NCI-H82 (cell line): ENCODE data around the gene ZNF804A.
A peak's percentile ranks its signal among the peaks of the same experiment; 100 is the strongest.

ENCODE experiments used
- DNase-seq: peaks from one replicate; lab custom pipeline; 2025; lab: John Stamatoyannopoulos, UW

ZNF804A gene

DNA sequence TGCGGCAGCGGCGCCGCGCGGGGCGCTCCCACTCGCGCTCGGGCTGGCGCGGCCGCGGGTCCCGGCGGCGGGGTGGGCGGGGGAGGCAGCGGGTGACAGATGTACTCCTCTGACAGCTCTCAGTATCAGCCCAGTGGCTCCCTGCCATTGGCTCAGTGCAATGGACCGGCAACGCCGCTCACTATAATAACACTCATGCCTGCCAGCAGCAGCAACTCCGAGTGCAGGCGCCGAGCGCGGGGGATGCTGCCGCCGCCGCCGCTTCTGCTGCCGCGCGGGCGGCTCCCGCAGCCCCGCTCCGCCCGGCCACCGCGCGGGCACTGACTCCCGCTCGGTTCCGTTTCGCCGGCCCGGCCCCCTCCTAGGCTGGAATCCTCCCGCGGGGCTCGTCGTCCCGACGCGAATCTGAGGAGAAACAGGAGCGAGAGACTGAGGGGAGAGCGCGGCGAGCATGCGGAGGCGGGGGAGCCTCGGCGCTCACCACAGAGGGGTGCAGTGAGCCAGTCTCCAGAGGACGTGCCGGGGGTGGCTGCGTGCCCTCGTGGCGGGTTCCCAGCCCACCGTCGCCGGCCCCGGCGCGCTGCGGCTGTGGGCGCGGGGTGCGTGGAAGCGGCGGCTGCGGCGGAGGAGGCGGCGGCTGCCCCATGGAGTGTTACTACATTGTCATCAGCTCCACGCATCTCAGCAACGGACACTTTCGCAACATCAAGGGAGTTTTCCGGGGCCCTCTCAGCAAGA lies at the start of gene ZNF804A:
TSS of gene ZNF804A (plus strand) at position 214 of the 738 bp plus-strand sequence. CDS start at position 645, 431 bp downstream.
- peak; percentile 95 for DNase-seq

DNA sequence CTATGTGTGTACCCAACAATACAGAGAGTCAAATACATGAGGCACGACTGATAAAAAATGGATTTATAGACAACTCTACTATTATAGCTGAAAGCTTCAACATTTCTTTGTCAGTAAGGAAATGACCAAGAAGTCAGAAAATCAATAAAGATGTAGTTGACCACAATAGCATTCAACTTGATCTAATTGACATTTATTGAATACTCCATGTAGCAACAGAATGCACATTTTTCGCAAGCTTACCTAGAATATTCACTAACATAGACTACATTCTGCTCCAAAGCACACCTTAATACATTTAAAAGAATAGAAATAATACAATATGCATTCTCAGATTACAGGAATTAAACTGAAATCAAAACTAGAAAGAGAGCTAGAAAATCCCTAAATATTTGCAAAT lies 49.2 kb upstream of the ZNF804A start:
- DNase-seq = no peak

DNA sequence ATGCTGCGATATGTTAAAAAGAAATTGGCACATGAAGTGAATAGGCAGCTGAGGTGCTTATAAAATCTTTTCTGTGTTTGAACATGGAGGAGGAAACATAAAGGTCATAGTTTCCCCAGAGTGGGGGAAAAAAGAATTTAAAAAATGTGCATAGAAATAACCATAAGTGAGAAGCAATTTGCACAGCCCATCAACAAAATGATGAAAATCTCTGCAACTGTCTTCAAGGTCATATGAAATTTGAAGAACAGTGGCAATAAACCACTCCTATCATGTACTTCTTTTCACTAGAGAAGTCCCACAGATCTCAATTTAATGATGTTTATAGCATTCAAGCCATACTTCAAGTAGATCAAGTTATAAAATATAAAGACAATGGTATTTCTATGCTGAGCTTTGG lies 46.7 kb upstream of the ZNF804A start:
- DNase-seq = no peak

DNA sequence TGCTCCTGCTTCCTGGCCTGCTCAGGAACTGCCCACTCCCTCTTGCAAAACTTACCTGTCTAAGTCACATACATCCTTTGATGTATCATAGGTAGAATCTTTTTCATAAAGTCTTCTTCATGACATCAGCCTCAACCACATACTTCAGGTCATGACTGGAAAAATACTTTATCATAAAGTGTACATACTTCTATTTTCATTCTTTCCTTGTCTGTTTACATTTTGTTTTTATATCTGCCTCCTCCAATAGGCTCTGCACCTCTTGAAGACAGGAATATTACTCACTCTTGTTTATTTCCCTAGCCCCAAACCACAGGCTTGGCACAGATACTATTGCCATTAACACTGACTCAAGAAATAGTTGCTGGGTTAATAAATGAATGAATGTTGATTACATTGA lies 43.6 kb upstream of the ZNF804A start:
- DNase-seq = no peak

DNA sequence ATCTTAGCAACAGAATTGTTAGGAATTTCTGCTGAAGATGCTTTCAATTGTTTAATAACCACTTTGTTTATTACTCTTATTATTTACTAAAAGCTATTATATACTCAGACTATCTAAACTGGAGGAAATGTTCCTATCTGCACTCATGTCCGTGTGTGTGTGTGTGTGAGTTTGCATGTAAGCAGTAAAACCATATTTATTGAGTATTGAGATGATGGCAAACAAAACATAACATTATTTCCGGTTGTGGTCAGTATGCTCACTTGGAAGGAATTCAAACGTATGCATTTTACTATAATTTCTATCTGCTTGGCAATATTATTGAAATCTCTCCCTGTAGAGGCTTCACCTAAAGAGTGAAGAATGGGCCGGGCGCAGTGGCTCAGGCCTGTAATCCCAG lies 43.0 kb upstream of the ZNF804A start:
- DNase-seq = no peak

DNA sequence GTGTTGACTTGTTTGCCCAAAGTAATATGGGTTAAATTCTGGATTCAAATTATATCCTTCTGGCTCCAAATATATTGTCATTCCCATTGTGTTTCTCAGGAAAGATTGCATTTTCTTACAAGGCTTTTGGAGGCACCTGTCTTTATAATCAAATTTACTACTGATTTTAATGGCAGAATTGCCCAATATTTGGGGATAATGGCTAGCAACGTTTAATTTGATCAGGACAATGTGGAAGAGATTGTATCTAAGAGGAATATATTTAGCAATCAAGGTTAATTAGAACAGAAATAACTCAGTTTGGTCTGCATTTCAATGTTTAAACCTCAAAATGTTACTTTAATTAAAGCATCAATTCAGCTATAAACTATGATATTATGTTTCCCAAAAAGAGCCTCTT lies 41.7 kb upstream of the ZNF804A start:
- no peak for DNase-seq

DNA sequence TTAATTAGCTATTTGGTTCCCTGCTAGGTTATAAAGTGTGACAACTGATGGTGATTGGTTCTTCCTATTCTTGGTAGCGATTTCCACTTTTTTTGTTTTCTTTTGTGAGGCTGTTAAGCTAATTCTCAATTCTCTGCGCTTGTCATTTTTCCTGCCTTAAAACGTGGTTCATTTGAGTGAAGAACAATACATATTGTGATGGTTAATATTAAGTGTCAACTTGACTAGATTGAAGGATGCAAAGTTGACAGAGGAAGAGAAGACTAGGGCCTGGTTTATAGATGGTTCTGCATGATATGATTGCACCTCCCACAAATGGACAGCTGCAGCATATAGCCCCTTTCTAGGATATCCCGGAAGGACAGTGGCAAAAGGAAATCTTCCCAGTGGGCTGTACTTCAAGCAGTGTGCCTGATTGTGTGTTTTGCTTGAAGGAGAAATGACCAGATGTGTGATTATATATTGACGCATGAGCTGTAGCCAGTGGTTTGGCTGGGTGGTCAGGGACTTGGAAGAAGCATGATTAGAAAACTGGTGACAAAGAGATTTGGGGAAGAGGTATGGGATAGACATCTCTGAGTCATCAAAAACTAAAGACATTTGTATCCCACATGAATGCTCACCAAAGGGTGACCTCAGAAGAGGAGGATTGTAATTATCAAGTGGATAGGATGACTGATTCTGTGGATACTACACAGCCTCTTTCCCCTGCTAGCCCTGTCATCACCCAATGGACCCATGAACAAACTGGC lies 39.4 kb upstream of the ZNF804A start:
- no peak for DNase-seq

DNA sequence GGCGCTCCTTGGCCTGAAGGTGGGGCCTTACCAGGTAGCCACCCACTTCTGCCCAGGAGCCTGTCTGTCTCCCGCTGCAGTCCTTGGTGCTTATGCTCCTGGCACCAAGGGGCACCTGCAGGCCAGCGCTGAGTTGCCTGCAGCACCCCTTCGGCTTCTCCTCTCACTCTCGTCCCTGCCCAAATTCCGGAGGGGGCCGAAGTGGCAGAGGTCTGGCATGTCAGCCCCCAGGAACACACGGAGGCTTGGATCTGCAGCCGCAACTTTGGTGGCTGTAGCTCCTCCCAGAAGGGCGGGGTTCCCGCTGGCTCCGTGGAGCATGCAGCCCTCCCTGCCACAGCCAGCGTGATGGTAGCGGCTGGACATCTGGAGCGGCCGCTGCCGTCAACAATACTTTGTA lies 37.7 kb upstream of the ZNF804A start:
- no peak for DNase-seq

DNA sequence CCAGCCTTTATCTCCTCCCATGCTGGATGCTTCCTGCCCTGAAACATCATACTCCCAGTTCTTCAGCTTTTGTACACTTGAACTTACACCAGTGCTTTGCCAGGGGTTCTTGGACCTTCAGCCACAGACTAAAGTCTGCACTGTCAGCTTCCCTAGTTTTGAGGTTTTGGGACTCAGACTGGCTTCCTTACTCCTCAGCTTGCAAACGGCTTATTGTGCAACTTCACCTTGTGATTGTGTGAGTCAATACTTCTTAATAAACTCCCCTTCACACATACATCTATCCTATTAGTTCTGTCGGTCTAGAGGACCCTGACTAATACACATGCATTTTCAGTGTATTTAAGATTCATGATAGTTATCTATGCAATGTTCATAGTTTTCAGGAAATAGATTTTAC lies 35.8 kb upstream of the ZNF804A start:
- no peak for DNase-seq

DNA sequence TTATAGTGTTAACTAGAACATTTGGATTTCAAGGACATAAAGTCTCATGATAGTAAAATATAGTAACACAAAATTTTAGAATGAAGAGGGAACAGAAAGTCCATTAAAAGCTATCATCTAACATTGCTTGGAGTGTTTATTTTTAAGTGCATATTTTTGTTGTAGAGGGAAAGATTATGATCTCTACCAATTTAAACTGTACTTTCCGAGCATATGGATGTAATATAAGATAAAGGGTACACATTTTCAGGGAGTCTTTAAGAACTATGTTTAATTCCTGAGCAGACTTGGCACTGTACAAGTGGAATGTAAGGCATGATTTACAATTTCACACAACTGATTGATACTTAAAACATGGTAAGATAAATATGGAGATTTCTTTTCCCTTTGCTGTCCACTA lies 34.2 kb upstream of the ZNF804A start:
- no peak for DNase-seq

DNA sequence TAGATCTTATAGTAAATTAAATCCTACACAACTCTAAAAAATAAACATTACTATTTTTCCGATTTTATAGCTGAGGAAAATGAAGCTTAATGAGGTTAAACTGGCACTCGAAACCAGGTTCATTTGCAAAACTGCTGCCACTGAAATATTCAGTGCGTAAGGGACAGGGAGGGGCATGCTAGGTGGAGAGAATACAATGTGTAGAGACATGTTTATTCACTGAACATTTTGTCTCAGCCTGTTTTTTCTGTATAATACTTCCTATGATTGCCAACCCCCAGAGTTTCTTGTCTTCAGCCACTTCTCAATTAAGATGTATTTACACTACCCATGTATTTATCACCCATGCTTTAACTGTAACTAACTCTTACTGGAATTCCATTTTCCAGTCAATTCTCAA lies 31.6 kb upstream of the ZNF804A start:
- no peak for DNase-seq

DNA sequence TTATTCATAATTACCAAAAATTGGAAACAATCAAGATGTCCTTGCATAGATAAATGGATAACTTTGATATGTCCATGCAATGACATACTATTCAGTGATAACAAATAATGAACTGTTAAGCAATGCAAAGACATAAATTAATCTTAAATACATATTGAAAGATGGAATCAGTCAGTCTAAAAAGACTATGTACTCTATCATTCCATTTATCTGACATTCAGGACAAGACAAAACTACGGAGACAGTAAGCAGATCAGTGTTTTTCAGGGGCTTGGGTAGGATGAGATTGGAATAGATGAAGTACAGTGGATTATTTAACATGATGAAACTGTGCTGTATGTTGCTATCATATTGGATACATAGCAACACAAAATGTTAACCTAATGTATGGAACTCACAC lies 21.3 kb upstream of the ZNF804A start:
- no peak for DNase-seq

DNA sequence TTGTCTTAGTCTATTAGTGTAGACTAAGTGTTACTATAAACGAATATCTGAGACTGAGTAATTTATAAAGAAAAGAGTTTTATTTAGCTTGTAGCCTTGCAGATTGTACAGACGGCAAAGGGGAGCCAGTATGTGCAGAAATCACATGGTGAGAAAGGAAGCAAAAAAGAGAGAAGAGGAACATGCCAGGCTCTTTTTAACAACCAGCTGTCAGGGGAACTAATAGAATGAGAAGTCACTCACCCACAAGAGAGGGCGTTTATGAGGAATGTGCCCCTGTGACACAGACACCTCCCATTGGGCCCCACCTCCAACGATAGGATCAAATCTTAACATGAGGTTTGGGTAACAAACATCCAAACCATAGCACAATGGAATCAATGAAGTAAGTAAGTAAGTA lies 20.6 kb upstream of the ZNF804A start:
- DNase-seq = no peak

DNA sequence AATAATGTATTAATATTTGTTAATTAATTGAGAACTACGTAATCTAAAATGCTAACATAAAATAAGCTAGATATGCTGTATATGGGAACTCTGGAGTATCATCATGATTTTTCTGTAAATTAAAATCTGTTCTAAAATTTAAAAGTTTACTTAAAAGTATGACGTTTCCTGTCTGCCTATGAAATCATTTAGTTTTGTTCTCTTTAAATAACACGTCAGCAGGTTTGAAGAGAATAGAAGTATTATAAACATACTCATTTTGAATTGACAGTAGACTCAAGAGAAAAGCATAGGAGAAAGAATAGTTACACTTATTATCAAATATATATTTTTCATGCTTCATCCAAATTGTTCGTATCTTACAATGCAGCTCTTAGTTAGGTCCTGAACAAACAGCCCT lies 19.1 kb upstream of the ZNF804A start:
- DNase-seq = no peak

DNA sequence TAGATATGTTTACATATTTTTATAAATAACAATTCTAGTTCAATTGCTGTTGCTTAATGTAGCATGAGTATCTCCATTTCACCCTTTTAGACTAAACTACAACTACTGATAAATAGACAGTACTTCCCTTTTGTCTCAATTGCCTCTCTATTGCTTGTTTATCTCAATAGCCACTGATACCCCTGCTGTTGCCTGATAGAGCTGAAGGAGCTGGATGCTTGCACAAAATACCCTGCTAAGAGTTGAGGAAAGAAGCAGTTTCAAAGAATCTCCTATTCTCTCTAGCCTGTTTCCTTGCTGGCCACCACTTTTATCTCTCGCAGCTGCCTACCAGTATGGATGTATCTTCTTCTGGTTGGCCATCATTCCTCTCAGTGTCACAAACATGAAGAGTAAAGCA lies 16.9 kb upstream of the ZNF804A start:
- DNase-seq = no peak

DNA sequence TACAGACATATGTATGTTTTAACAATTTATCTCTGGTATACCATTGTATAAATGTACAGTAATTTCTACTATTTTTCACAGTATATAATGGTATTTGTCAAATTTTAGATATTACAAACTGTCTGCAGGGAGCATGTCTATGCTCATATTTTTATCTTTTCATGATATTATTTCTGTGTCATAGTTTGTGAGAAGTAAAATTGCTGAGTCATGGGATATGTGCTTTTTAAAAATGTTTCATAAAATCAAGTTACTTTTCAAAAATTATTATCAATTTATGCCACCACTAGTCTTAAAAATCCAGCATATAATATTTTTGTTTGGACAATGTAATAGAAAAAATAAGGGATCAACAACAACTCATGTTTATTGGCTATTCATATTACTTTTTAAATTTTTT lies 9.1 kb upstream of the ZNF804A start:
- no peak for DNase-seq

DNA sequence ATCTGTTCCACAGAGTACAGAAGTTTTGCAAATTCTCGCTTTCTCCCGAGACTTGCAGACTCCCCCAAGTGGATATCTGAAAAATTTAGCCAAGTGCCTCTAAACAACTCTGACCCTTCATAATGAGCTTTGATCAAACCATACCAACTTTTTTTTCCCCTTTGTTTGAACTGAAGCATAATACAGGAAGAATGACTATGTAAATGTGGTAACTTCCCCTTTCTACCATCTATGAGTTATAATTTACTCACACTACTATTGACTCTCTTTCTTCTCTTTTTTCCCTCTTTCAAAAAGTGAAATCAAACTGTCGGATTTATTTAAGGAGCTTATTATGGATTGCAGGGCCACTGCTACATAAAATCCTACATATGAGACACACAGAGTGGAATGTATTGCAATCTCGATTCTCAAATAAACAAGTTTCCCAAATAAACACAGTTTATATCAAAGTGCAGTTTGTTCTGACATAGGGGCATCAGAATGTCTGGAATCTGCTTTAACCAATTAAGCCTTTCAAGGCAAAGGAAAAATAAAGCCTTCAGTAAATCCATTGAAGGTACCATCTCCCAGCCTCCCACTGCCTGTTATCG lies 1.4 kb upstream of the ZNF804A start:
- peak; percentile 39 for DNase-seq

DNA sequence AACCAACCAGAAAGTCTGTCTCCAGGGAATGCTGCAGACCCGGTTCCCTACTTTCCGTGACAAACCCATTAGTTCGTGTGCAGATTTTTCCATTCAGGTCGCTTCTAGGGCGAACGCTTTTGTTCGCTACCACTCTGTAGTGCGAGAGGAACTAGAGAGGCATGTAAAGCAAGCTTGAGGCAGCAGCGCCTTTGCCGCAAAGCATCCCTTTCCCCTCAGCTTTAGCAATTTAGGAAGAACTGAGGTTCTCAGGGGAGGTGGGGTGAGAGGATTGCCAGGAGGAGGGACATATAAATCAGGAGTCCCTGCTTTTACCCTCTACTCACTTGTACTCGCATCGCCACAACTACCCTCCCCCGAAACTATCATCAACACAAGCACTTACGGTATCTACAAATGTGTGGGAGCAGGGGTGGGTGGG lies 748 bp upstream of the ZNF804A start:
- DNase-seq = peak; percentile 71

DNA sequence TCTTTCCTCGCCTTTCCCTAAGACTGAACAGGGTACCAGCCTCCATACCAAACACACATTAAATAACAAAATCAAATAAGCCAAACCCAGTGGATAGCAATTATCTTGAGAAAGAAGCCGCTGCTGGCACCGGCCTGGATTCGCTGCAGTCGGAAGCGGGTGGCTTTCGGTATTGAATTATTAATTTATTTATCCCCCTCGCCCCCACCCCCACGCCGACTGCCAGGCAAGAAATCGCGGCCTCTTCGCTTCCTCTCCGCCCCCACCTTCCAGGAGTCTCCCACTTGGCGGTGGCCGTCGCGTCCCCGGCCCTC lies 370 bp upstream of the ZNF804A start:
- DNase-seq = no peak

DNA sequence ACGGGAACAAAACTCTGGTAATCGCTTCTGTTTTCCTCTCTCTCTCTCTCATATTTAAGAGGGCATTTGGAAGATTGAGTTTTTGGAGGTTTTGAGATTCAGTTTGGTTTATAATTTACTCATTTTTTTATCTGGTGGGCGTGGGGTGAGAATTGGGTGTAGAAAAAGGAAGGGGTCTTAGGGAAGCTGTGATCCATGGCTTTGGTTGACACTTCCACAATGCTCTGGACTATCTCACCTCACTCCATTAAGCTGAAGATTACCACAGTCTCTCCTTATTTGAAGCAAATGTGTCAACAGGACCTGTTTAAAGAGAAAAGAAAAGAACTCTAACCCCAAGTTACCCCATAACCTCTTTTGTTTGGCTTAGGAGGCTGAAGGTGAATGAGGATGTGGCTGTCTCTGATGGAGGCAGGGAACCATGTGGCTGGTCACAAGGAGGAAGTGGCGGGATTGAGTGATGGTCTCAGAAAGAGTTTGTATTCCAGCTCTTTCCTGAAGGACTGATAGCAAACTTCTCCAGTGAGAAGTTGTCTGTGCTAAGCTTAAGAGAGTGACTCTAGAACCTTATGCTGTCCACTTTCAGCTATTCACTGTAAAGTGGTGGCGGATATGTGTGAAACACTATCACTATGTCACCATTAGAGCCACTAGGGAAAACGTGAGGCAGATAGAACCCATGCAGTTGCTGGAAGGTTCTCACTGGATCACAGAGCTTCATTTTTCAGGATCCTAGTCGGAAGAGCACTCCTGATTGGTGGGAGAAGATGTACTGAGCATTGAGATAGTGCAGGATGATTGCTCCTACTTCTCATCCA lies 934 bp downstream of the ZNF804A start:
- DNase-seq = peak; percentile 75

DNA sequence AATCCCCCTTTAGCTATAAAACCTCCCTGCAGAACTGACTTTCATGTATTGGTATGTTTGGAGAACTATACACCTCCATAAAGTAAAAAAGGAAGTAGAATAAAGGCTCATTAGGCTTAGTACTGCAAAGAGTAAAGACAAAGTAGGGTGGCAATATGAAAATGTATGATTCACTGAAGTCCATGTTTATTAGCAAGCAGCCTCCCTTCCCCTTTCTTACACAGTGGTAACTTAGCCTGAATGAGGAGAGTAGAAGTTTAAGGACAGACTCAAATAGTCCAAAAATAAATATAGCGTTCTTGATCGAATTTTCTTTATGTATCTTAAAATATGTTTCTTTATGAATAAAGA lies 1.5 kb downstream of the ZNF804A start:
- peak; percentile 59 for DNase-seq

DNA sequence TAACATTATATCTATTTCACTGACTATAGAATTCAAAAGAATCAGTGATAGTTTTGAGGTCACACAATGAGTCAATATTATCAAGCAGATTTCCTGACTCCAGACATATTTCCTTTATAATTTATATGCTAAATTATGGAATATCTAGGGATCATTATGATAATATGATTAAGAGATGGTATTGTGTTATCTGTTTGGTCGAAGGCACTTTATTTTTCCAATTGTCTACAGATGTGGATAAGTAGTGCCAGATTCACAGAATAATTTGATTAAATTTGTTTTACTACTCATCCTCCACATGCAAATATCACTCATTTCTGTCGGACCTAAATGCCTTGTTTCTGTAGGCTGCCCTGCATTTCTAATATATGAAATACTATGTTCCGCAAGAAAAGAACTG lies 4.4 kb downstream of the ZNF804A start:
- no peak for DNase-seq

DNA sequence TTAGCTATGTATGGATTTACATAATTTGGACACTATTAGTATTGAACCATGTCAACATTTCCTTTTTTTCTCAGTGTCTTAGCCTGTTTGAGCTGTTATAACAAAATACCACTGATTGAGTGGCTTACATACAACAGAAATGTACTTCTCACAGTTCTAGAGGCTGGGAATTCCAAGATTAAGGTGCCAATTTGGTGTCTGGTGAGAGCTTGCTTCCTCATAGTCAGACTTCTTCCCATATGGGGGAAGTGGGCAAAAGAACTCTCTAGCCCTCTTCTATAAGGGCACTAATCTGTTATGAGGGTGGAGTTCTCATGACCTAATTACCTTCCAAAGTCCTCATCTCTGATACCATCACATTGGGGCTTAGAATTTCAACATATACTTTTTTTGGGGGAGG lies 12.6 kb downstream of the ZNF804A start:
- DNase-seq = no peak
